GM18873 (cell line): ENCODE measurements around the gene S100G.
"Not testable (repeated sequence)": the region's sequence is repeated elsewhere in the genome, so short reads cannot be mapped to it uniquely, and the experiment has no call there.

Source experiments
- ATAC-seq: cut with Tn5 transposase; IDR thresholded peaks from one replicate; pipeline ENCODE4 v1.9.1; 2021; ENCODE audit warnings: mild to moderate bottlenecking, moderate library complexity, moderate number of reproducible peaks; ENCODE audit not compliant: unreplicated experiment, low FRiP score

S100G gene

DNA sequence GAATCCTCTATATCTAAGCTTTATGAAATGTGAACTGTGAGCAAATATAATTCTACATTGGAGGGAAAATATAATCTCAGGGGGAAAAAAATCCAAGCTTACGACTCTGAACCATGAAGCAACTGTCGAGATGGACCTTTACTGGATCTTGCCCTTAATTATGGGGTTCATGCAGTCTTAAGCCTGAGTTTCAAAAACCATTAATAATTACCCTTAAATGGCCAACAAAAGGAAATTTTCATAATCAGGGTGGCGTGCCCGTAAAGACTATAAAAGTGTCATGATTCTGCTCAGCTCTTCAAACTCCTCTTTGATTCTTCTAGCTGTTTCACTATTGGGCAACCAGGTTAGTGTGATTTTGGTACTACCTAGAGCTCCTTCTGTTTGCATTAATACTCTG is at the start of gene S100G:
S100G (plus strand) TSS at position 301 of the 400 bp plus-strand sequence. CDS start 849 bp downstream, outside the sequence.
- no peak for ATAC-seq

GRCh38 chrX:16601885-16602284 is 48.1 kb upstream of the S100G start:
- ATAC-seq = no peak

- ATAC-seq = not testable (repeated sequence)
These were observed 46.7 kb upstream of the S100G start for GRCh38 chrX:16603235-16603634.

GRCh38 chrX:16603822-16604221 is 46.1 kb upstream of the S100G start:
- no peak for ATAC-seq

DNA sequence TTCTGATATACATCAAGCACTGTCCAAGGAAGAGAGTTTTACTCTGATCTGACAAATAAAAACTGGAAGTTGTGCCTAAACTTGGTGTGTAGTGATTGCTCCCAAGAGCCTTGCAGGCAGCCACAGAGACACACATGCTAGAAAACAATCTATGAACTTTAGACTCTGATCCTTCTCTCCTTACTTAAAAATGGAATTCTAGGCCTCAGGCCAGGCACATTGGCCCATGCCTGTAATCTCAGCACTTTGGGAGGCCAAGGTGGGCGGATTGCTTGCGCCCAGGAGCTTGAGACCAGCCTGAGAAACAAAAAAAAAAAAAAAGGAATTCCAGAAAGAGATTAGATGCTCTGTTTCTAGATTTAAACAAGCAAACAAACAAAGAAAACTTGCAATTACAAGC is 45.6 kb upstream of the S100G start:
- no peak for ATAC-seq

- no peak for ATAC-seq
These were observed 43.7 kb upstream of the S100G start for GRCh38 chrX:16606142-16606720.

DNA sequence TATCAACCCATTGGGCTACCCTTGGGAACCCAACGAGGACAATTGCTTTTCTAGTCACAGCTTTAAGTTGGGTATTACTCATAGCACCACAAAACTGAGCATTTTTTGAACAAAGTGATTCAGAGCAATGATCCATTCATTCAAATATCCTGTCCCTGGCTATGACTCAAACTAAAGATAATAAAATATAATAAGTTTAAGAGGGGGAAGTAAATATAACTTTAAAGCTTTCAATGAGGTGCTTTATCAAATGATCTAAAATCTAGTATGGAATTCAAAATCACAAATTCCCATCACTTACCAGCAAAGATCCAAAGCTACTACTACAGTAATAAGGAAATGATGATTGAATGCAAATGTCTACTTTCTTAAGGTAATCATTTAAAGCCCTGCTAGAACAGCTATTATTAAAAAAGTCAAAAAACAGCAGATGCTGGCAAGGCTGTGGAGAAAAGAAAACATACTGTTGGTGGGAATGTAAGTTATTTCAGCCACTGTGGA is 39.8 kb upstream of the S100G start:
- ATAC-seq = no peak

GRCh38 chrX:16610654-16611053 is 39.3 kb upstream of the S100G start:
- ATAC-seq = not testable (repeated sequence)

- ATAC-seq = no peak
These were observed 37.6 kb upstream of the S100G start for GRCh38 chrX:16612257-16612897.

DNA sequence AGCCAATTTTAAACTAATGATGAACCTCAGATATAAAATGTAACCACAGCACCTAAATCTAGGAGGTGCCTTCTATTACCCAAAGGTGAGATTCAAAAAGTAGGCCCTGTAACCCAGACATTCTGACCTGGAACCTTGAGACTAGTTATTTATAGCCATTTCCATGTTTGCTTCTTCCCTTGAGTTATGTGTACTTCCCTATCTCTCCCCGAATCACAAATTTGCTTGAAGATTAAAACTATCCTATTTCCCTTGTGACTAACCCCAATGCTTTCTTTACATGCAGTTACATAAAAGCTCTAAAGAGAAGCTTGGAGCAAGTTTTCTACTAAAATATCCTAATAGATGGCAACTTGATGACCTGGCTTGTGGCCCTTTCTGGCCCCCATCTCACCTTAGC is 32.6 kb upstream of the S100G start:
- ATAC-seq = no peak

DNA sequence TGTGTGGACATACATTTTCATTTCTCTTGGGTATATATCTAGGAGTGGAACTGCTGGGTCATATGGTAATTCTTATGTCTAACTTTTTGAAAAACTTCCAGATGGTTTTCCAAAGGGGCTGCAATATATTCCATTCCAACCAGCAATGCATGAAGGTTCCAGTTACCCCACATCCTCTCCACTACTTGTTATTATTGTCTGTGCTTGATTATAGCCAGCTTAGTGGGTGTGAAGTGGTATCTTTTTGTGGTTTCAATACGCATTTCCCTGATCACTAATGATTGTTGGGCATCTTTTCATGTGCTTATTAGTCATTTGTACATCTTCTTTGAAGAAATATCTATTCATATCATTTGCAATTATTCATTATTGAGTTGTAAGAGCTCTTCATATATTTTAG is 31.5 kb upstream of the S100G start:
- ATAC-seq = no peak

GRCh38 chrX:16619024-16619423 is 30.9 kb upstream of the S100G start:
- no peak for ATAC-seq

DNA sequence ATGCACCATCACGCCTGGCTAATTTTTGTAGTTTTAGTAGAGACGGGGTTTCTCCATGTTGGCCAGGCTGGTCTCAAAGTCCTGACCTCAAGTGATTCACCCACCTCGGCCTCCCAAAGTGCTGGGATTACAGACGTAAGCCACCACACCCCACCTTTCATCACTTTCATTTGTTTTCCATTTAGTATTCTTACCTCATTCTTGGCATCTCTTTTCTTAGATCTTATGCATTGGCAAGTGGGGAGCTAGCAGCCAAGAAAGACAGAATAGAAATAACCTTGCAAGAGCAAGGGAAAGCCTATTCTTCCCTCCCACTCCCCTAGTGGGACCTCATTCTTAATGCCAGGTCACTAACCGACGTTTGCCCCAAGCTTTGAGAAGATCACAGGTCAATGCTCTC is 21.4 kb upstream of the S100G start:
- ATAC-seq = not testable (repeated sequence)

DNA sequence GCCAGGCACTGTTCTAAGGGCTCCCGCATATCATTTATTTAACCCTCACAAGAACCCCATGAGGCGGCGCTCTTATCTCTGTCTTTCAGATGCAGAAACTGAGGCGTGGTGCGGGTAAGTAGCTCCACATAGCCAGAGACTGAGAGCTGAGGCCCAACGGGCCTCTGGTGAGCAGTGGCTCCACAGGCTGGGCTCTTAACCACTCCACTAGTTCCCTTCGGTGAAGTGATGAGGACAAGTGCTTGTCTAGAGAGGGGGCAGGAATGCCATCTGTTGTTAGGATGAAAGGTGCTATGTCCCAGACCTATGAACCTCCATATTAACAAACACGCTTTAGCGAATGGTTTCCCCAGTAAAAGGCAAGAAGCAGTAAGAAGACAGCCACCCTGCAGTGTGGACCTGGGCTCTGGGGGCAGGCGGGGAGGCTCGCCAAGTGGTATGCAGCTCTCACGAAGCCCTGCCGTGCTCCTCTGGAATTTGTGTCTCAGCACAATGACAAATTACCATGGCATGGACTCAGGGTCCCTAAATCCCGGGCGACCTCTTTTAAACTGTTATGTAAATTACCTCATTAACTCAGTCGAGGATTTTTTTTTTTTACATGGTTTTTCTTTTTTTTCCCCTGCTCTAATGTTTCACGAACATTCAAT is 20.9 kb upstream of the S100G start:
- no peak for ATAC-seq

GRCh38 chrX:16629909-16630308 is 20.0 kb upstream of the S100G start:
- no peak for ATAC-seq

DNA sequence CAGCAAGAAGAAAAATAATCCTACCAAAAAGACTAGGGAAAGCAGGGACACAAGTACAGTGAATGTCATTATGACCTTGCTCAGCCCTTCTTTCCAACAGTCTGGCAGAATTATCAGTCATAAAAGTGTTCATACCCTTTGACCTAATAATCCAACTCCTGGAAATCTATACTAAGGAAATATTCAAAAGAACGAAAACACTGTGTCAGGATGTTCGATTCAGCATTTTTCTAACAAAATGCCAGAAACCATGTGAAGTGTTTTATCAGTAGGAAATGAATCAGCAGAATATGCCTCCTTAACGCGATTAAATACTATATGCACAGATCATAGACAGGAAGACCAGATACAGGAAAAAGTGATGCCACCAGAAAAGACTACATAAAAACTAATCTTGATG is 16.2 kb upstream of the S100G start:
- ATAC-seq = no peak

DNA sequence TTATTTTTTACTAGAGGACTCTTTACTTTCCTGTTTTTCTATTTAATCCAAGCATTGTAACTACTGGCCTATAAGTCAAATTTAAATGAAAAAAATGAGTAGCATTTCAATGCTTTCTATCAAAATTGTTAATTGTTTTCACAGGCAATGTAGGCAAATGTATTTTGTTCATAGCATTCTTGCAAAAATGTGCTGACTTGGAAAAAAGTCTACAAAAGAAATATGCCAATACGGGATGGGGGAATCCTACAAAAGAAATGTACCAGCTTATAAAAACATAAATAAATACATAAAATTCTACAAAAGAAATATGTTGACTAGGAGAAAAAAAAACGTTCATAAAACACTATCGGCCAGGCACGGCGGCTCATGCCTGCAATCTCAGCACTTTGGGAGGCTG is 14.9 kb upstream of the S100G start:
- no peak for ATAC-seq

GRCh38 chrX:16635596-16635995 is 14.4 kb upstream of the S100G start:
- ATAC-seq = no peak

- no peak for ATAC-seq
These were observed 11.4 kb upstream of the S100G start for GRCh38 chrX:16638533-16638932.

- no peak for ATAC-seq
These were observed 10.0 kb upstream of the S100G start for GRCh38 chrX:16639966-16640365.

DNA sequence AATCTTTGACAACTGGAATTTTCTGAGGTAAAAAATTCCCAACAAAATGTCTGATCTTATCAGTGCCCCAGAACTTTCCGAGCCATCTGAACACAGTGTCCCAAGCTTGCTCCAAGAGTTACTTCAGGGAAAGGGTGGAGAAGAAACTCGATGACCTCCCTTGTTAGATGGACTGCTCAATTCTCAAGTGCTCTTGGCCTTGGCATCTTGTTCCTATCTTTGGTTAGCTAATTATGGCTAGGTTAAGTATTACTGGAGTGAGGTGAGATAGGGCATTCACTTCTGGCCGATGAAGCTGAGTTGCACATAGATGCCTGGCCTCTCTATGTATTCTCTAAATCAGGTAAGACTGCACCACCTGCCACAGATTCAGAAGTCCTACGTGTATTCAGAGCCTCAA is 9.1 kb upstream of the S100G start:
- ATAC-seq = no peak

DNA sequence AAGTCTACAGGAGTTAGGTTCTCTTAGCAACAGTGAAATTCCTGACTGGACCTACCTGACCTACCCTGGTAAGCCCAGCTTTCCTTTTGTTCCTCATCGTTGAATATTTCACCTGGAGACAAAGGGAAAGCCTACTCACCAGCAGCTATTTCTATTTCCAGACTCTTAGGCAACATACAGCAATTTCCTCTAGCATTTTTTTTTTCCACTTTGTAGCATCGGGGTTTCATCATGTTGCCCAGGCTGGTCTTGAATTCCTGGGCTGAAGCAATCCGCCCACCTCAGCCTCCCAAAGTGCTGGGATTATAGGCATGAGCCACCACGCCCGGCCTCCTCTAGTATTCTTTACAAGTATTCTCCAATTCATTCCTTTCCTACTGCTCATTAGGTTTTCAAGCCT is 6.8 kb upstream of the S100G start:
- no peak for ATAC-seq
